GM12878 (cell line): ENCODE results near the gene SMAD4. TPM values are rescaled to one million over a fixed set of nuclear protein-coding genes. Genes with fewer than 3 reads are reported as not detected.

Source experiments
- ATAC-seq: fragments of 200-7000 bp; cut with Tn5 transposase; 3 replicates; pipeline ENCODE4 v1.9.1; 2020; ENCODE audit warnings: mild to moderate bottlenecking, moderate library complexity
- BruUV-seq: library from RNA; stranded (reverse); fragments of 400-500 nt; replicated peaks from 2 replicates; lab custom pipeline; 2021; lab: Mats Ljungman, UMichigan
- CTCF ChIA-PET: fragments of 300-600 bp; sonication (Branson Sonifier 250); formaldehyde crosslinking; extraction: SDS; loops from one replicate; lab custom pipeline; 2021; ENCODE audit warnings: inconsistent platforms; lab: Yijun Ruan, JAX
- POLR2A ChIA-PET: fragments of 350-600 bp; formaldehyde crosslinking; extraction: SDS; loops from one replicate; lab custom pipeline; 2021; ENCODE audit warnings: inconsistent platforms; lab: Charles Lee
- RAD21 ChIA-PET: fragments of 300-600 bp; sonication (Branson Sonifier 250); formaldehyde crosslinking; loops from one replicate; lab custom pipeline; 2023; ENCODE audit warnings: antibody characterized with exemption; ENCODE audit not compliant: unreplicated experiment; lab: Charles Lee
- SMC1A ChIA-PET: fragments of 300-600 bp; sonication (Branson Sonifier 250); formaldehyde crosslinking; loops from one replicate; lab custom pipeline; 2023; ENCODE audit not compliant: unreplicated experiment, uncharacterized antibody; lab: Charles Lee
- DNase-seq: peaks from one replicate; pipeline ENCODE4 v3.0.0-alpha.2; 2011; ENCODE audit warnings: low read depth, low spot score
- FAIRE-seq: peaks from 3 replicates; lab custom pipeline; 2011; peaks lifted over from hg19 to GRCh38; lab: Jason Lieb, UNC
- H2AFZ ChIP-seq: 2 replicates; pipeline ENCODE4 v1.6.0; 2011; ENCODE audit warnings: low read depth, low read length, control low read depth; ENCODE audit not compliant: control insufficient read depth
- H3K27ac ChIP-seq: 2 replicates; pipeline ENCODE4 v1.5.1; 2011; ENCODE audit warnings: control low read depth; ENCODE audit not compliant: control insufficient read depth, insufficient read depth
- H3K27me3 ChIP-seq, 2 experiments: replicated peaks in 1 of 2; 2 replicates each; pipeline versions ENCODE4 v1.6.0 to v1.6.1; 2011; ENCODE audit warnings: low read length in 1 of 2; ENCODE audit not compliant: control insufficient read depth in 2 of 2, insufficient read depth in 2 of 2
- H3K36me3 ChIP-seq, 2 experiments: 2 replicates each; pipeline ENCODE4 v1.5.1; 2011; ENCODE audit warnings: low read length in 1 of 2; ENCODE audit not compliant: control insufficient read depth in 2 of 2, insufficient read depth in 2 of 2
- H3K4me1 ChIP-seq: 2 replicates; pipeline ENCODE4 v1.6.1; 2011; ENCODE audit warnings: mild to moderate bottlenecking, low read length, moderate library complexity, mixed read lengths; ENCODE audit not compliant: control insufficient read depth, insufficient read depth
- H3K4me2 ChIP-seq: 2 replicates; pipeline ENCODE4 v1.6.0; 2011; ENCODE audit warnings: control low read depth; ENCODE audit not compliant: control insufficient read depth, insufficient read depth
- H3K4me3 ChIP-seq: fragments of 200-600 bp; sonication (generic); 2 replicates; pipeline ENCODE4 v1.5.1; 2016
- H3K79me2 ChIP-seq: 2 replicates; pipeline ENCODE4 v1.6.0; 2011; ENCODE audit warnings: low read length; ENCODE audit not compliant: control insufficient read depth, insufficient read depth
- H3K9ac ChIP-seq: 2 replicates; pipeline ENCODE4 v1.8.0; 2011; ENCODE audit warnings: low read length, control low read depth, mixed read lengths; ENCODE audit not compliant: control insufficient read depth, insufficient read depth
- H3K9me3 ChIP-seq: replicated peaks from 3 replicates; pipeline ENCODE4 v1.5.1; 2011; ENCODE audit warnings: mild to moderate bottlenecking, low read length; ENCODE audit not compliant: control insufficient read depth, insufficient read depth
- H4K20me1 ChIP-seq: 2 replicates; pipeline ENCODE4 v1.6.0; 2011; ENCODE audit not compliant: control insufficient read depth, insufficient read depth
- ATF2 ChIP-seq: IDR thresholded peaks from 2 replicates; pipeline ENCODE4 v1.6.1; 2012; ENCODE audit warnings: low read length, inconsistent platforms
- ATF3 ChIP-seq: IDR thresholded peaks from 2 replicates; pipeline ENCODE4 v1.6.1; 2011; ENCODE audit warnings: low read depth, mild to moderate bottlenecking, low read length, moderate library complexity, borderline replicate concordance; ENCODE audit errors: extremely low read depth
- CREM ChIP-seq: IDR thresholded peaks from 2 replicates; pipeline ENCODE4 v1.6.1; 2014; ENCODE audit warnings: antibody characterized with exemption, low read depth
- E2F8 ChIP-seq: fragments of 450-650 bp; IDR thresholded peaks from 2 replicates; pipeline ENCODE4 v1.6.1; 2018; ENCODE audit warnings: mild to moderate bottlenecking, low read depth, moderate library complexity; ENCODE audit not compliant: partially characterized antibody
- IKZF1 ChIP-seq: fragments of 450-650 bp; conservative IDR thresholded peaks from 2 replicates; pipeline ENCODE4 v1.6.1; 2017; ENCODE audit warnings: antibody characterized with exemption, mild to moderate bottlenecking
- PAX5 ChIP-seq: IDR thresholded peaks from 2 replicates; pipeline ENCODE4 v1.6.1; 2011; ENCODE audit warnings: low read depth, low read length, borderline replicate concordance
- SMAD1 ChIP-seq: fragments of 450-650 bp; IDR thresholded peaks from 2 replicates; pipeline ENCODE4 v1.6.1; 2018; ENCODE audit warnings: mild to moderate bottlenecking, low read depth; ENCODE audit not compliant: partially characterized antibody
- YBX1 ChIP-seq: fragments of 450-650 bp; IDR thresholded peaks from 2 replicates; pipeline ENCODE4 v1.6.1; 2016; ENCODE audit warnings: antibody characterized with exemption
- ZNF592 ChIP-seq: fragments of 450-650 bp; IDR thresholded peaks from 2 replicates; pipeline ENCODE4 v1.6.1; 2017; ENCODE audit warnings: mild to moderate bottlenecking, moderate library complexity
- ZNF687 ChIP-seq: fragments of 450-650 bp; IDR thresholded peaks from 2 replicates; pipeline ENCODE4 v1.6.1; 2017; ENCODE audit warnings: mild to moderate bottlenecking, moderate library complexity
- WGBS: methylation state at CpG from one replicate; pipeline ENCODE4 v1.1.6; 2016; ENCODE audit warnings: low lambda C conversion rate; ENCODE audit not compliant: insufficient replicate concordance, insufficient coverage; ENCODE audit errors: missing lambda C conversion rate; 5-methylcytosine and 5-hydroxymethylcytosine counted together
- in situ Hi-C: fragments of 300-500 bp; cut with MboI; formaldehyde crosslinking; loops from 9 replicates; pipeline ENCODE4 v1.14.3; 2018; ENCODE audit warnings: mixed read lengths
- intact Hi-C: fragments of 100-400 bp; cut with micrococcal nuclease; formaldehyde crosslinking; loops from one replicate; pipeline ENCODE4 v1.14.2; 2022; ENCODE audit not compliant: unreplicated experiment
- polyA plus RNA-seq, 11 experiments: library from polyadenylated mRNA; depleted of rRNA in 4 of 11; unstranded in 6 of 11; stranded (reverse) in 5 of 11; fragments of >200 nt; fragmentation: Nextera tagmentation in 4 of 11; fragmentation: Illumina TruSeq in 1 of 11; extraction: Ambion mirVana in 4 of 11; extraction: Trizol in 1 of 11; gene quantifications; 1 replicate in 1 of 11; 2 replicates in 10 of 11; pipeline versions ENCODE4 v1.2.1 to v1.2.3, GENCODE V29; 2011 to 2016; ENCODE audit warnings: inconsistent platforms in 2 of 11, missing spikeins in 2 of 11, low read depth in 1 of 11
- total RNA-seq, 4 experiments: library from RNA; depleted of rRNA in 3 of 4; stranded (reverse); fragments of >200 nt in 3 of 4; fragmentation: Illumina TruSeq in 1 of 4; extraction: Trizol in 1 of 4; gene quantifications; 2 replicates each; pipeline versions ENCODE4 v1.2.1 to v1.2.3, GENCODE V29; 2013 to 2021

SMAD4 gene
- total and polyA plus RNA-seq, 10 of the 15 experiments (the other 5 are each of a cell fraction or from before 2014, with no cell fraction given), result 9.6 to 99.9 (median 37.5) TPM

- Histone ChIP-seq H4K20me1 (no peaks in the 10 kb centered on the region), H3K4me2 (no peak overlapping the region), H3K4me3 (no peak overlapping the region), H3K9me3 (no peaks in the 10 kb centered on the region), H3K4me1 (peaks cover 6% of the 10 kb centered on the region; the same call in 1 of the 2 replicates), H3K36me3 (peaks cover 0 to 19% of the 10 kb centered on the region in 2 experiments; a peak in 3 of 4 replicates), H3K27me3 (no peaks in the 10 kb centered on the region), H2AFZ (no peak overlapping the region), H3K9ac (no peak overlapping the region), H3K27ac (no peak overlapping the region), H3K79me2 (peaks cover 2% of the 10 kb centered on the region)
- BruUV-seq, result no TSS peak
- WGBS, result 100% methylated on average over 3 of the region's 3 CpGs
- in situ Hi-C loops, result no loop called here
- ChIA-PET RAD21 (interaction anchor here (1.0 to 1.3 kb wide), 3 partner anchors 18 to 176 kb away, joined by 3 to 6 read pairs (median 3); no protein-coding TSS in a partner anchor), CTCF (interaction anchor here (1.0 to 1.8 kb wide), 8 partner anchors 10 to 238 kb away, joined by 3 to 7 read pairs (median 4); no protein-coding TSS in a partner anchor), POLR2A (interaction anchor here (0.8 kb wide), 1 partner anchor 176 kb away, joined by 3 read pairs; the partner anchor contains the start of gene ME2), SMC1A (interaction anchor here (0.9 to 2.1 kb wide), 13 partner anchors 8 to 238 kb away, joined by 3 to 10 read pairs (median 4); partner anchors contain the start of gene MRO)
- no peak for FAIRE-seq
- ATAC-seq, result no peak
- DNase-seq, result no peak
- intact Hi-C loops, result no loop called here
- TF ChIP-seq ATF2, result no peak
- no peak for TF ChIP-seq SMAD1
- no peak for TF ChIP-seq ZNF592
- no peak for TF ChIP-seq ATF3
- no peak for TF ChIP-seq ZNF687
- no peak for TF ChIP-seq CREM
- TF ChIP-seq IKZF1, result no peak
- TF ChIP-seq E2F8, result no peak
- TF ChIP-seq PAX5, result no peak
- TF ChIP-seq YBX1, result no peak
Observed at GRCh38 chr18:51054764-51055163, 24.8 kb downstream of the SMAD4 start.
